ENCODE results near the gene RNASET2. TPM values are rescaled to one million over a fixed set of nuclear protein-coding genes. Genes with fewer than 3 reads are reported as not detected.

The RNASET2 gene
- total RNA-seq, 1 donor from 2014 or later = 13.4 TPM

DNA sequence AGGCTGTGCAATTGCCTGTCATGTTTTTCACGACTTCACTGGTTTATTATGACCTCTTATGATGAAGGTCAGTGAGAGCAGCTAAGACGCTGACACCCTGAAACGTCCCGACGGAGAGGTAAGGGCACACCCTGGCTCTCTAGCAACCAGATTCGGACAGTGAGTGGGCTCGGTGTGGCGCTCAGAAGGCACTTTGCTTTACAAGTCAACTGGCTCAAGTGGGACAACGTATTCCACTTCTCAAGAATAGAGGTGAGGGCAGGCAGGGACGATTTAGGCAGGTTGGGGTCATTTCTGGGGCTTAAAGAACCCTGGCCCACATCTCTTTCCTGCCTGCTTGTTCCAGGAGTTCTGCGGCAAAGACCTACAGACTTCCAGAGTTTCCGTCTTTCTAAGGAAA, 18.2 kb downstream of the RNASET2 start:
- peaks cover 43% of the 10 kb centered on the region for H3K36me3 ChIP-seq
- H3K4me1 ChIP-seq = peaks cover 6% of the 10 kb centered on the region
- H3K27me3 ChIP-seq (ENCODE audit: low read depth) = no peaks in the 10 kb centered on the region
- no peaks in the 10 kb centered on the region for H3K9me3 ChIP-seq (replicated peaks)
- no peak overlapping the region for H3K27ac ChIP-seq (replicated peaks)
- intact Hi-C loops (cut with micrococcal nuclease) = no loop called here
- no peak for DNase-seq
- no peak overlapping the region for H3K4me3 ChIP-seq
- TF ChIP-seq, protein P1, sequence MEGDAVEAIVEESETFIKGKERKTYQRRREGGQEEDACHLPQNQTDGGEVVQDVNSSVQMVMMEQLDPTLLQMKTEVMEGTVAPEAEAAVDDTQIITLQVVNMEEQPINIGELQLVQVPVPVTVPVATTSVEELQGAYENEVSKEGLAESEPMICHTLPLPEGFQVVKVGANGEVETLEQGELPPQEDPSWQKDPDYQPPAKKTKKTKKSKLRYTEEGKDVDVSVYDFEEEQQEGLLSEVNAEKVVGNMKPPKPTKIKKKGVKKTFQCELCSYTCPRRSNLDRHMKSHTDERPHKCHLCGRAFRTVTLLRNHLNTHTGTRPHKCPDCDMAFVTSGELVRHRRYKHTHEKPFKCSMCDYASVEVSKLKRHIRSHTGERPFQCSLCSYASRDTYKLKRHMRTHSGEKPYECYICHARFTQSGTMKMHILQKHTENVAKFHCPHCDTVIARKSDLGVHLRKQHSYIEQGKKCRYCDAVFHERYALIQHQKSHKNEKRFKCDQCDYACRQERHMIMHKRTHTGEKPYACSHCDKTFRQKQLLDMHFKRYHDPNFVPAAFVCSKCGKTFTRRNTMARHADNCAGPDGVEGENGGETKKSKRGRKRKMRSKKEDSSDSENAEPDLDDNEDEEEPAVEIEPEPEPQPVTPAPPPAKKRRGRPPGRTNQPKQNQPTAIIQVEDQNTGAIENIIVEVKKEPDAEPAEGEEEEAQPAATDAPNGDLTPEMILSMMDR (IDR thresholded peaks at IDR 0.05; ENCODE audit: borderline replicate concordance) = no peak

- Histone ChIP-seq H3K27me3 (ENCODE audit: low read depth) (no peaks in the 10 kb centered on the region), H3K36me3 (peaks cover 40% of the 10 kb centered on the region), H3K4me3 (no peak overlapping the region), H3K4me1 (peaks cover 6% of the 10 kb centered on the region), H3K9me3 (replicated peaks) (no peaks in the 10 kb centered on the region), H3K27ac (replicated peaks) (no peak overlapping the region)
- TF ChIP-seq, protein P1 (IDR thresholded peaks at IDR 0.05; ENCODE audit: borderline replicate concordance) = no peak
- no peak for DNase-seq
- intact Hi-C loops (cut with micrococcal nuclease) = no loop called here
These were observed 18.6 kb downstream of the RNASET2 start for GRCh38 chr6:166937746-166938145.

- Histone ChIP-seq H3K36me3 (peaks cover 37% of the 10 kb centered on the region), H3K27me3 (ENCODE audit: low read depth) (no peaks in the 10 kb centered on the region), H3K27ac (replicated peaks) (no peak overlapping the region), H3K4me3 (no peak overlapping the region), H3K4me1 (peaks cover 6% of the 10 kb centered on the region), H3K9me3 (replicated peaks) (no peaks in the 10 kb centered on the region)
- TF ChIP-seq, protein P1 (IDR thresholded peaks at IDR 0.05; ENCODE audit: borderline replicate concordance) = no peak
- intact Hi-C loops (cut with micrococcal nuclease) = no loop called here
- DNase-seq = no peak
These were observed 20.1 kb downstream of the RNASET2 start for GRCh38 chr6:166936079-166936787.

GRCh38 chr6:166935353-166935752, 21.0 kb downstream of the RNASET2 start:
- Histone ChIP-seq H3K4me1 (peaks cover 6% of the 10 kb centered on the region), H3K9me3 (replicated peaks) (no peaks in the 10 kb centered on the region), H3K27ac (replicated peaks) (no peak overlapping the region), H3K4me3 (no peak overlapping the region), H3K36me3 (peaks cover 37% of the 10 kb centered on the region), H3K27me3 (ENCODE audit: low read depth) (no peaks in the 10 kb centered on the region)
- TF ChIP-seq, protein P1 (IDR thresholded peaks at IDR 0.05; ENCODE audit: borderline replicate concordance) = no peak
- DNase-seq = no peak
- intact Hi-C loops (cut with micrococcal nuclease) = no loop called here

GRCh38 chr6:166934174-166934573, 22.2 kb downstream of the RNASET2 start:
- H3K4me1 ChIP-seq = peaks cover 18% of the 10 kb centered on the region
- no peak for DNase-seq
- H3K9me3 ChIP-seq (replicated peaks) = no peaks in the 10 kb centered on the region
- H3K4me3 ChIP-seq = no peak overlapping the region
- no peak overlapping the region for H3K27ac ChIP-seq (replicated peaks)
- TF ChIP-seq, protein P1 (IDR thresholded peaks at IDR 0.05; ENCODE audit: borderline replicate concordance) = no peak
- intact Hi-C loops (cut with micrococcal nuclease) = no loop called here
- H3K27me3 ChIP-seq (ENCODE audit: low read depth) = no peaks in the 10 kb centered on the region
- H3K36me3 ChIP-seq = peaks cover 42% of the 10 kb centered on the region
